Erythroblast (primary cell): ENCODE data around the gene HID1.

Experiments used
- GATA1 ChIP-seq: IDR thresholded peaks from 2 replicates; pipeline ENCODE4 v1.6.1; 2011; ENCODE audit warnings: low read depth, mild to moderate bottlenecking, control low read depth, low read length, moderate library complexity
- POLR2A ChIP-seq: IDR thresholded peaks from 2 replicates; pipeline ENCODE4 v1.6.1; 2011; ENCODE audit warnings: mild to moderate bottlenecking, low read length

- no peak for TF ChIP-seq POLR2A
- TF ChIP-seq GATA1: no peak
Measured at GRCh38 chr17:74925242-74925641, 47.3 kb downstream of the HID1 start.
